Lower leg skin (tissue), 3 donors: ENCODE measurements around the gene PTCH2.

Source experiments
- CTCF ChIP-seq, 3 donors: fragments of 450-650 bp; IDR thresholded peaks; one replicate each; pipeline ENCODE4 v1.5.1; 2016; ENCODE audit warnings: antibody characterized with exemption in 3 of 3, mild to moderate bottlenecking in 3 of 3, moderate library complexity in 2 of 3
- POLR2A ChIP-seq, 2 donors: fragments of 450-650 bp; IDR thresholded peaks; one replicate each; pipeline ENCODE4 v1.6.1; 2016 to 2017; ENCODE audit warnings: antibody characterized with exemption in 2 of 2, mild to moderate bottlenecking in 1 of 2, moderate library complexity in 1 of 2

- no peak for TF ChIP-seq CTCF (IDR thresholded peaks at IDR 0.05)
- TF ChIP-seq POLR2A (IDR thresholded peaks at IDR 0.05) = no peak
Observed at GRCh38 chr1:44786841-44787426, 56.1 kb downstream of the PTCH2 start.
